A549 (cell line): ENCODE results near the gene FOXP1. TPM values are rescaled to one million over a fixed set of nuclear protein-coding genes. Genes with fewer than 3 reads are reported as not detected.
A peak's percentile ranks its signal among the peaks of the same experiment; 100 is the strongest.

Source experiments
- ATAC-seq, 2 experiments: fragments of 200-7000 bp in 1 of 2; fragments of >200 bp in 1 of 2; cut with Nextera tagmentation in 1 of 2; cut with Tn5 transposase in 1 of 2; 3 replicates each; pipeline versions ENCODE4 v1.8.0 to v1.9.1; 2018 to 2020; ENCODE audit warnings: mild to moderate bottlenecking in 1 of 2, moderate library complexity in 1 of 2
- CTCF ChIA-PET: fragments of 300-600 bp; sonication (Branson Sonifier 250); formaldehyde crosslinking; extraction: SDS; loops from one replicate; lab custom pipeline; 2021; ENCODE audit warnings: antibody characterized with exemption, inconsistent platforms; lab: Yijun Ruan, JAX
- POLR2A ChIA-PET: fragments of 350-600 bp; formaldehyde crosslinking; extraction: SDS; loops from one replicate; lab custom pipeline; 2021; ENCODE audit warnings: antibody characterized with exemption, inconsistent platforms; lab: Yijun Ruan, JAX
- DNase-seq, 2 experiments: peaks; one replicate each; pipeline versions ENCODE4 v3.0.0 to v3.0.0-alpha.2; 2011 to 2016; ENCODE audit warnings: low read depth in 1 of 2, low spot score in 1 of 2
- FAIRE-seq: peaks from 2 replicates; lab custom pipeline; 2011; peaks lifted over from hg19 to GRCh38; lab: Jason Lieb, UNC
- H3K27ac ChIP-seq, 2 experiments: fragments of >200 bp; sonication (Bioruptor Twin); formaldehyde crosslinking; 3 replicates each; pipeline ENCODE4 v1.5.1; 2016 to 2017
- H3K4me1 ChIP-seq: fragments of >200 bp; sonication (Bioruptor Twin); formaldehyde crosslinking; 3 replicates; pipeline ENCODE4 v1.6.1; 2016
- H3K4me2 ChIP-seq: fragments of >200 bp; sonication (Bioruptor Twin); formaldehyde crosslinking; 3 replicates; pipeline ENCODE4 v1.6.1; 2016
- H3K4me3 ChIP-seq: fragments of >200 bp; sonication (Bioruptor Twin); formaldehyde crosslinking; 3 replicates; pipeline ENCODE4 v1.5.1; 2016
- H3K9me3 ChIP-seq: fragments of >200 bp; sonication (Bioruptor Twin); formaldehyde crosslinking; 3 replicates; pipeline ENCODE4 v1.6.1; 2016
- CBX8 ChIP-seq: fragments of 200-600 bp; sonication (generic); IDR thresholded peaks from 2 replicates; pipeline ENCODE4 v1.6.1; 2016
- CEBPB ChIP-seq, 2 experiments: fragments of >200 bp in 1 of 2; sonication (Bioruptor Twin) in 1 of 2; formaldehyde crosslinking in 1 of 2; IDR thresholded peaks; 2 replicates each; pipeline ENCODE4 v1.6.1; 2012 to 2016
- EHF ChIP-seq: fragments of 250-450 bp; sonication (Bioruptor Pico); IDR thresholded peaks from 2 replicates; pipeline ENCODE4 v1.5.0; 2020; ENCODE audit warnings: mild to moderate bottlenecking
- ELK1 ChIP-seq: fragments of 150-350 bp; IDR thresholded peaks from 2 replicates; pipeline ENCODE4 v1.6.1; 2014; ENCODE audit warnings: low read depth, mild to moderate bottlenecking, low read length
- FOSB ChIP-seq: fragments of 250-450 bp; sonication (Bioruptor Pico); IDR thresholded peaks from 2 replicates; pipeline ENCODE4 v1.5.0; 2020; ENCODE audit warnings: mild to moderate bottlenecking, moderate library complexity
- GATA3 ChIP-seq: IDR thresholded peaks from 2 replicates; pipeline ENCODE4 v1.6.1; 2012; ENCODE audit warnings: borderline replicate concordance
- HDAC2 ChIP-seq: fragments of 200-600 bp; sonication (generic); IDR thresholded peaks from 2 replicates; pipeline ENCODE4 v1.6.1; 2016
- HEYL ChIP-seq: fragments of 250-450 bp; sonication (Bioruptor Pico); IDR thresholded peaks from 2 replicates; pipeline ENCODE4 v1.8.0; 2021; ENCODE audit warnings: mild to moderate bottlenecking, moderate library complexity
- HMGXB4 ChIP-seq: fragments of 250-450 bp; sonication (Bioruptor Pico); IDR thresholded peaks from 2 replicates; pipeline ENCODE4 v1.5.0; 2021; ENCODE audit warnings: mild to moderate bottlenecking, moderate library complexity, borderline replicate concordance
- HOXA7 ChIP-seq: fragments of 250-450 bp; sonication (Bioruptor Pico); IDR thresholded peaks from 2 replicates; pipeline ENCODE4 v1.5.0; 2020; ENCODE audit warnings: mild to moderate bottlenecking, moderate library complexity
- KDM1A ChIP-seq: fragments of 200-600 bp; sonication (generic); IDR thresholded peaks from 2 replicates; pipeline ENCODE4 v1.6.1; 2016; ENCODE audit warnings: low read depth, mild to moderate bottlenecking
- MAFK ChIP-seq: fragments of 450-650 bp; IDR thresholded peaks from 2 replicates; pipeline ENCODE4 v1.6.1; 2014; ENCODE audit not compliant: partially characterized antibody
- MAX ChIP-seq: IDR thresholded peaks from 2 replicates; pipeline ENCODE4 v1.6.1; 2012
- MAZ ChIP-seq: fragments of 150-350 bp; IDR thresholded peaks from 2 replicates; pipeline ENCODE4 v1.6.1; 2014; ENCODE audit warnings: antibody characterized with exemption, low read depth, low read length, borderline replicate concordance
- POLR2A ChIP-seq: IDR thresholded peaks from 2 replicates; pipeline ENCODE4 v1.6.1; 2012; ENCODE audit warnings: mild to moderate bottlenecking, low read length
- RFX5 ChIP-seq: fragments of 450-650 bp; IDR thresholded peaks from 2 replicates; pipeline ENCODE4 v1.7.1; 2014; ENCODE audit warnings: antibody characterized with exemption, mild to moderate bottlenecking, moderate library complexity
- RNF2 ChIP-seq: fragments of 200-600 bp; sonication (generic); IDR thresholded peaks from 2 replicates; pipeline ENCODE4 v1.6.1; 2016; ENCODE audit warnings: low read depth, mild to moderate bottlenecking, antibody characterized with exemption, moderate library complexity, borderline replicate concordance
- SREBF2 ChIP-seq: fragments of 450-650 bp; IDR thresholded peaks from 2 replicates; pipeline ENCODE4 v1.6.1; 2014; ENCODE audit warnings: mild to moderate bottlenecking, moderate library complexity
- WGBS: methylation state at CpG from one replicate; pipeline ENCODE4 v1.1.6; 2017; ENCODE audit errors: missing lambda C conversion rate; 5-methylcytosine and 5-hydroxymethylcytosine counted together
- polyA plus RNA-seq, 4 experiments: library from polyadenylated mRNA; depleted of rRNA in 3 of 4; stranded (reverse); fragments of >200 nt; fragmentation: RNase III in 1 of 4; extraction: RNeasy Plus Mini Kit Qiagen cat#74134 plus additional on column Dnase treatment in 1 of 4; gene quantifications; 2 replicates in 3 of 4; 3 replicates in 1 of 4; pipeline ENCODE4 v1.2.3, GENCODE V29; 2011 to 2017

FOXP1 gene
- polyA plus RNA-seq, 2 of the 4 experiments (the other 2 are of a cell fraction) = 12.8 to 13.9 TPM

GRCh38 chr3:71360180-71360579 lies 223.3 kb downstream of the FOXP1 start:
- WGBS = 96% methylated on average over 4 of the region's 4 CpGs
- POLR2A ChIA-PET = no interaction called here
- TF ChIP-seq POLR2A = no peak
- no peak for TF ChIP-seq HOXA7 (CRISPR knock-in tag)
- TF ChIP-seq GATA3 = no peak
- no peak for TF ChIP-seq HMGXB4 (CRISPR knock-in tag)
- no peak for DNase-seq
- Histone ChIP-seq H3K4me1 (no peaks in the 10 kb centered on the region), H3K9me3 (no peaks in the 10 kb centered on the region), H3K27ac (no peak overlapping the region), H3K4me2 (no peak overlapping the region), H3K4me3 (no peak overlapping the region)
- FAIRE-seq = no peak
- CTCF ChIA-PET = interaction anchor here (0.5 kb wide), 1 partner anchor 414 kb away, joined by 3 read pairs; no protein-coding TSS in a partner anchor
- no peak for ATAC-seq

- POLR2A ChIA-PET = no interaction called here
- no peak overlapping the region for H3K4me3 ChIP-seq
- CTCF ChIA-PET = no interaction called here
- TF ChIP-seq HMGXB4 (CRISPR knock-in tag) = no peak
- TF ChIP-seq MAX = no peak
- TF ChIP-seq RFX5 = no peak
- no peak for TF ChIP-seq RNF2
- no peak for TF ChIP-seq CEBPB (IDR thresholded peaks at IDR 0.05)
- no peak overlapping the region for H3K27ac ChIP-seq
- 83% methylated on average over 8 of the region's 8 CpGs for WGBS
- no peak for ATAC-seq
- H3K9me3 ChIP-seq = no peaks in the 10 kb centered on the region
- DNase-seq = no peak
- H3K4me1 ChIP-seq = no peaks in the 10 kb centered on the region
- H3K4me2 ChIP-seq = no peak overlapping the region
- FAIRE-seq = no peak
Observed at GRCh38 chr3:71358243-71358642, 225.3 kb downstream of the FOXP1 start.

GRCh38 chr3:71356265-71356664 lies 227.3 kb downstream of the FOXP1 start:
- Histone ChIP-seq H3K27ac (no peak overlapping the region), H3K9me3 (no peaks in the 10 kb centered on the region), H3K4me2 (no peak overlapping the region), H3K4me3 (no peak overlapping the region), H3K4me1 (no peaks in the 10 kb centered on the region)
- no peak for FAIRE-seq
- 80% methylated on average over 6 of the region's 6 CpGs for WGBS
- CTCF ChIA-PET = no interaction called here
- no peak for TF ChIP-seq CBX8
- TF ChIP-seq MAZ = no peak
- no peak for TF ChIP-seq MAX
- ATAC-seq = no peak
- POLR2A ChIA-PET = no interaction called here
- no peak for DNase-seq

GRCh38 chr3:71355862-71356261 lies 227.7 kb downstream of the FOXP1 start:
- ChIA-PET CTCF (no interaction called here), POLR2A (no interaction called here)
- FAIRE-seq (no peak), DNase-seq (no peak), ATAC-seq (no peak)
- Histone ChIP-seq H3K27ac (no peak overlapping the region), H3K4me1 (no peaks in the 10 kb centered on the region), H3K4me3 (no peak overlapping the region), H3K9me3 (no peaks in the 10 kb centered on the region), H3K4me2 (no peak overlapping the region)
- 71% methylated on average over 7 of the region's 7 CpGs for WGBS
- TF ChIP-seq HEYL (CRISPR knock-in tag) (no peak), KDM1A (no peak), EHF (no peak), FOSB (no peak), ELK1 (no peak), HDAC2 (no peak), SREBF2 (no peak), MAFK (peak; percentile 57)
